GM12878 (cell line): ENCODE data around the gene BCL2L12. TPM values are rescaled to one million over a fixed set of nuclear protein-coding genes. Genes with fewer than 3 reads are reported as not detected.

Source experiments
- ATAC-seq: fragments of 200-7000 bp; cut with Tn5 transposase; 3 replicates; pipeline ENCODE4 v1.9.1; 2020; ENCODE audit warnings: mild to moderate bottlenecking, moderate library complexity
- BruUV-seq: library from RNA; stranded (reverse); fragments of 400-500 nt; replicated peaks from 2 replicates; lab custom pipeline; 2021; lab: Mats Ljungman, UMichigan
- CTCF ChIA-PET: fragments of 300-600 bp; sonication (Branson Sonifier 250); formaldehyde crosslinking; extraction: SDS; loops from one replicate; lab custom pipeline; 2021; ENCODE audit warnings: inconsistent platforms; lab: Yijun Ruan, JAX
- POLR2A ChIA-PET: fragments of 350-600 bp; formaldehyde crosslinking; extraction: SDS; loops from one replicate; lab custom pipeline; 2021; ENCODE audit warnings: inconsistent platforms; lab: Charles Lee
- RAD21 ChIA-PET: fragments of 300-600 bp; sonication (Branson Sonifier 250); formaldehyde crosslinking; loops from one replicate; lab custom pipeline; 2023; ENCODE audit warnings: antibody characterized with exemption; ENCODE audit not compliant: unreplicated experiment; lab: Charles Lee
- SMC1A ChIA-PET: fragments of 300-600 bp; sonication (Branson Sonifier 250); formaldehyde crosslinking; loops from one replicate; lab custom pipeline; 2023; ENCODE audit not compliant: unreplicated experiment, uncharacterized antibody; lab: Charles Lee
- DNase-seq: peaks from one replicate; pipeline ENCODE4 v3.0.0-alpha.2; 2011; ENCODE audit warnings: low read depth, low spot score
- FAIRE-seq: peaks from 3 replicates; lab custom pipeline; 2011; peaks lifted over from hg19 to GRCh38; lab: Jason Lieb, UNC
- H2AFZ ChIP-seq: 2 replicates; pipeline ENCODE4 v1.6.0; 2011; ENCODE audit warnings: low read depth, low read length, control low read depth; ENCODE audit not compliant: control insufficient read depth
- H3K27ac ChIP-seq: 2 replicates; pipeline ENCODE4 v1.5.1; 2011; ENCODE audit warnings: control low read depth; ENCODE audit not compliant: control insufficient read depth, insufficient read depth
- H3K27me3 ChIP-seq, 2 experiments: replicated peaks in 1 of 2; 2 replicates each; pipeline versions ENCODE4 v1.6.0 to v1.6.1; 2011; ENCODE audit warnings: low read length in 1 of 2; ENCODE audit not compliant: control insufficient read depth in 2 of 2, insufficient read depth in 2 of 2
- H3K36me3 ChIP-seq, 2 experiments: 2 replicates each; pipeline ENCODE4 v1.5.1; 2011; ENCODE audit warnings: low read length in 1 of 2; ENCODE audit not compliant: control insufficient read depth in 2 of 2, insufficient read depth in 2 of 2
- H3K4me1 ChIP-seq: 2 replicates; pipeline ENCODE4 v1.6.1; 2011; ENCODE audit warnings: mild to moderate bottlenecking, low read length, moderate library complexity, mixed read lengths; ENCODE audit not compliant: control insufficient read depth, insufficient read depth
- H3K4me2 ChIP-seq: 2 replicates; pipeline ENCODE4 v1.6.0; 2011; ENCODE audit warnings: control low read depth; ENCODE audit not compliant: control insufficient read depth, insufficient read depth
- H3K4me3 ChIP-seq: fragments of 200-600 bp; sonication (generic); 2 replicates; pipeline ENCODE4 v1.5.1; 2016
- H3K79me2 ChIP-seq: 2 replicates; pipeline ENCODE4 v1.6.0; 2011; ENCODE audit warnings: low read length; ENCODE audit not compliant: control insufficient read depth, insufficient read depth
- H3K9ac ChIP-seq: 2 replicates; pipeline ENCODE4 v1.8.0; 2011; ENCODE audit warnings: low read length, control low read depth, mixed read lengths; ENCODE audit not compliant: control insufficient read depth, insufficient read depth
- H3K9me3 ChIP-seq: replicated peaks from 3 replicates; pipeline ENCODE4 v1.5.1; 2011; ENCODE audit warnings: mild to moderate bottlenecking, low read length; ENCODE audit not compliant: control insufficient read depth, insufficient read depth
- H4K20me1 ChIP-seq: 2 replicates; pipeline ENCODE4 v1.6.0; 2011; ENCODE audit not compliant: control insufficient read depth, insufficient read depth
- BCL11A ChIP-seq: IDR thresholded peaks from 2 replicates; pipeline ENCODE4 v1.6.1; 2011; ENCODE audit warnings: low read depth, low read length
- IRF4 ChIP-seq: IDR thresholded peaks from 2 replicates; pipeline ENCODE4 v1.6.1; 2011; ENCODE audit warnings: low read depth, low read length
- JUND ChIP-seq: IDR thresholded peaks from 2 replicates; pipeline ENCODE4 v1.6.1; 2012; ENCODE audit warnings: low read depth, mild to moderate bottlenecking, low read length, improper control_type of control experiment, moderate library complexity
- MTA3 ChIP-seq: IDR thresholded peaks from 2 replicates; pipeline ENCODE4 v1.6.1; 2012; ENCODE audit warnings: low read length, inconsistent platforms, borderline replicate concordance
- NFIC ChIP-seq: IDR thresholded peaks from 2 replicates; pipeline ENCODE4 v1.6.1; 2012; ENCODE audit warnings: low read depth, mild to moderate bottlenecking, inconsistent platforms, low read length, moderate library complexity
- RELA ChIP-seq: fragments of 450-650 bp; IDR thresholded peaks from 2 replicates; pipeline ENCODE4 v1.8.0; 2014; ENCODE audit warnings: borderline replicate concordance; ENCODE audit not compliant: partially characterized antibody
- SIN3A ChIP-seq: IDR thresholded peaks from 2 replicates; pipeline ENCODE4 v1.6.1; 2012; ENCODE audit warnings: low read depth, low read length, improper control_type of control experiment
- SMARCA5 ChIP-seq: fragments of 450-650 bp; IDR thresholded peaks from 2 replicates; pipeline ENCODE4 v1.6.1; 2017; ENCODE audit warnings: mild to moderate bottlenecking
- SMC3 ChIP-seq: IDR thresholded peaks from 2 replicates; pipeline ENCODE4 v1.6.1; 2011; ENCODE audit warnings: low read length, improper control_type of control experiment, borderline replicate concordance
- TCF12 ChIP-seq: IDR thresholded peaks from 2 replicates; pipeline ENCODE4 v1.6.1; 2011; ENCODE audit warnings: low read depth, mild to moderate bottlenecking, low read length
- ZSCAN29 ChIP-seq: fragments of 450-650 bp; IDR thresholded peaks from 2 replicates; pipeline ENCODE4 v1.6.1; 2017; ENCODE audit warnings: mild to moderate bottlenecking, moderate library complexity
- WGBS: methylation state at CpG from one replicate; pipeline ENCODE4 v1.1.6; 2016; ENCODE audit warnings: low lambda C conversion rate; ENCODE audit not compliant: insufficient replicate concordance, insufficient coverage; ENCODE audit errors: missing lambda C conversion rate; 5-methylcytosine and 5-hydroxymethylcytosine counted together
- in situ Hi-C: fragments of 300-500 bp; cut with MboI; formaldehyde crosslinking; loops from 9 replicates; pipeline ENCODE4 v1.14.3; 2018; ENCODE audit warnings: mixed read lengths
- intact Hi-C: fragments of 100-400 bp; cut with micrococcal nuclease; formaldehyde crosslinking; loops from one replicate; pipeline ENCODE4 v1.14.2; 2022; ENCODE audit not compliant: unreplicated experiment
- polyA plus RNA-seq, 11 experiments: library from polyadenylated mRNA; depleted of rRNA in 4 of 11; unstranded in 6 of 11; stranded (reverse) in 5 of 11; fragments of >200 nt; fragmentation: Nextera tagmentation in 4 of 11; fragmentation: Illumina TruSeq in 1 of 11; extraction: Ambion mirVana in 4 of 11; extraction: Trizol in 1 of 11; gene quantifications; 1 replicate in 1 of 11; 2 replicates in 10 of 11; pipeline versions ENCODE4 v1.2.1 to v1.2.3, GENCODE V29; 2011 to 2016; ENCODE audit warnings: inconsistent platforms in 2 of 11, missing spikeins in 2 of 11, low read depth in 1 of 11
- total RNA-seq, 4 experiments: library from RNA; depleted of rRNA in 3 of 4; stranded (reverse); fragments of >200 nt in 3 of 4; fragmentation: Illumina TruSeq in 1 of 4; extraction: Trizol in 1 of 4; gene quantifications; 2 replicates each; pipeline versions ENCODE4 v1.2.1 to v1.2.3, GENCODE V29; 2013 to 2021
- TF ChIP-seq, protein P1 (sequence below): IDR thresholded peaks from 2 replicates; pipeline ENCODE4 v1.6.1; 2011; ENCODE audit warnings: low read depth, low read length, improper control_type of control experiment, borderline replicate concordance
- TF ChIP-seq, protein P2 (sequence below): IDR thresholded peaks from 2 replicates; pipeline ENCODE4 v1.6.1; 2012; ENCODE audit warnings: improper control_type of control experiment, low read depth, low read length; ENCODE audit not compliant: insufficient replicate concordance
- TF ChIP-seq, protein P3 (sequence below): fragments of 150-350 bp; IDR thresholded peaks from 2 replicates; pipeline ENCODE4 v1.6.1; 2016; ENCODE audit warnings: low read depth, low read length

The BCL2L12 gene
- total and polyA plus RNA-seq, 10 of the 15 experiments (the other 5 are each of a cell fraction or from before 2014, with no cell fraction given), result 1.8 to 143 (median 50.4) TPM

DNA sequence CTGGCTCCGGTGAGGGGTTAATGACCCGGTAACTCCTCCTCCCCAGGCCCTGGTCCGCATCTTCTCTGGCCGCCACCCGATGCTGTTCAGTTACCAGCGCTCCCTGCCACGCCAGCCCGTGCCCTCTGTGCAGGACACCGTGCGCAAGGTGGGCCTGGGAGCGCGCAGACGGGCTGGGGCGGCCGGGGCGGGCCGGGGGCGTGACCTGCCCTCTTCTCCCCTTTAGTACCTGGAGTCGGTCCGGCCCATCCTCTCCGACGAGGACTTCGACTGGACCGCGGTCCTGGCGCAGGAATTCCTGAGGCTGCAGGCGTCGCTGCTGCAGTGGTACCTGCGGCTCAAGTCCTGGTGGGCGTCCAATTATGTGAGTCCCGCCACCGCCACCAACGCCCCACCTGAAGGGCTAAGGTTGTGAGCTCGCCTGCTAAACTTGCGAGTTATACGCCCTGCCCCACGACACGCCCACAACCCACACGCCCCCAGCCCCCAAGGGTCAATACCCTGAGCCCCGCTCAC, 35.6 kb downstream of the BCL2L12 start:
- Histone ChIP-seq H3K4me2 (no peak overlapping the region), H3K27ac (no peak overlapping the region), H3K36me3 (no peaks in the 10 kb centered on the region), H3K4me1 (no peaks in the 10 kb centered on the region), H3K4me3 (no peak overlapping the region), H4K20me1 (no peaks in the 10 kb centered on the region), H3K27me3 (no peaks in the 10 kb centered on the region), H3K79me2 (no peaks in the 10 kb centered on the region), H3K9me3 (no peaks in the 10 kb centered on the region), H3K9ac (no peak overlapping the region), H2AFZ (no peak overlapping the region)
- CTCF ChIA-PET, result no interaction called here
- ATAC-seq (no peak), FAIRE-seq (no peak), DNase-seq (no peak)
- BruUV-seq, result no TSS peak
- POLR2A ChIA-PET, result no interaction called here
- 55% methylated on average over 38 of the region's 40 CpGs for WGBS
- intact Hi-C loops, result no loop called here
- SMC1A ChIA-PET, result no interaction called here
- in situ Hi-C loops, result no loop called here
- RAD21 ChIA-PET, result no interaction called here
- TF ChIP-seq RELA, result no peak
- TF ChIP-seq, protein P1, sequence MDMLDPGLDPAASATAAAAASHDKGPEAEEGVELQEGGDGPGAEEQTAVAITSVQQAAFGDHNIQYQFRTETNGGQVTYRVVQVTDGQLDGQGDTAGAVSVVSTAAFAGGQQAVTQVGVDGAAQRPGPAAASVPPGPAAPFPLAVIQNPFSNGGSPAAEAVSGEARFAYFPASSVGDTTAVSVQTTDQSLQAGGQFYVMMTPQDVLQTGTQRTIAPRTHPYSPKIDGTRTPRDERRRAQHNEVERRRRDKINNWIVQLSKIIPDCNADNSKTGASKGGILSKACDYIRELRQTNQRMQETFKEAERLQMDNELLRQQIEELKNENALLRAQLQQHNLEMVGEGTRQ, result no peak
- TF ChIP-seq NFIC, result no peak
- no peak for TF ChIP-seq MTA3
- TF ChIP-seq SMC3, result no peak
- no peak for TF ChIP-seq SMARCA5
- TF ChIP-seq, protein P2, sequence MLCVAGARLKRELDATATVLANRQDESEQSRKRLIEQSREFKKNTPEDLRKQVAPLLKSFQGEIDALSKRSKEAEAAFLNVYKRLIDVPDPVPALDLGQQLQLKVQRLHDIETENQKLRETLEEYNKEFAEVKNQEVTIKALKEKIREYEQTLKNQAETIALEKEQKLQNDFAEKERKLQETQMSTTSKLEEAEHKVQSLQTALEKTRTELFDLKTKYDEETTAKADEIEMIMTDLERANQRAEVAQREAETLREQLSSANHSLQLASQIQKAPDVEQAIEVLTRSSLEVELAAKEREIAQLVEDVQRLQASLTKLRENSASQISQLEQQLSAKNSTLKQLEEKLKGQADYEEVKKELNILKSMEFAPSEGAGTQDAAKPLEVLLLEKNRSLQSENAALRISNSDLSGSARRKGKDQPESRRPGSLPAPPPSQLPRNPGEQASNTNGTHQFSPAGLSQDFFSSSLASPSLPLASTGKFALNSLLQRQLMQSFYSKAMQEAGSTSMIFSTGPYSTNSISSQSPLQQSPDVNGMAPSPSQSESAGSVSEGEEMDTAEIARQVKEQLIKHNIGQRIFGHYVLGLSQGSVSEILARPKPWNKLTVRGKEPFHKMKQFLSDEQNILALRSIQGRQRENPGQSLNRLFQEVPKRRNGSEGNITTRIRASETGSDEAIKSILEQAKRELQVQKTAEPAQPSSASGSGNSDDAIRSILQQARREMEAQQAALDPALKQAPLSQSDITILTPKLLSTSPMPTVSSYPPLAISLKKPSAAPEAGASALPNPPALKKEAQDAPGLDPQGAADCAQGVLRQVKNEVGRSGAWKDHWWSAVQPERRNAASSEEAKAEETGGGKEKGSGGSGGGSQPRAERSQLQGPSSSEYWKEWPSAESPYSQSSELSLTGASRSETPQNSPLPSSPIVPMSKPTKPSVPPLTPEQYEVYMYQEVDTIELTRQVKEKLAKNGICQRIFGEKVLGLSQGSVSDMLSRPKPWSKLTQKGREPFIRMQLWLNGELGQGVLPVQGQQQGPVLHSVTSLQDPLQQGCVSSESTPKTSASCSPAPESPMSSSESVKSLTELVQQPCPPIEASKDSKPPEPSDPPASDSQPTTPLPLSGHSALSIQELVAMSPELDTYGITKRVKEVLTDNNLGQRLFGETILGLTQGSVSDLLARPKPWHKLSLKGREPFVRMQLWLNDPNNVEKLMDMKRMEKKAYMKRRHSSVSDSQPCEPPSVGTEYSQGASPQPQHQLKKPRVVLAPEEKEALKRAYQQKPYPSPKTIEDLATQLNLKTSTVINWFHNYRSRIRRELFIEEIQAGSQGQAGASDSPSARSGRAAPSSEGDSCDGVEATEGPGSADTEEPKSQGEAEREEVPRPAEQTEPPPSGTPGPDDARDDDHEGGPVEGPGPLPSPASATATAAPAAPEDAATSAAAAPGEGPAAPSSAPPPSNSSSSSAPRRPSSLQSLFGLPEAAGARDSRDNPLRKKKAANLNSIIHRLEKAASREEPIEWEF, result no peak
- no peak for TF ChIP-seq TCF12
- TF ChIP-seq, protein P3, sequence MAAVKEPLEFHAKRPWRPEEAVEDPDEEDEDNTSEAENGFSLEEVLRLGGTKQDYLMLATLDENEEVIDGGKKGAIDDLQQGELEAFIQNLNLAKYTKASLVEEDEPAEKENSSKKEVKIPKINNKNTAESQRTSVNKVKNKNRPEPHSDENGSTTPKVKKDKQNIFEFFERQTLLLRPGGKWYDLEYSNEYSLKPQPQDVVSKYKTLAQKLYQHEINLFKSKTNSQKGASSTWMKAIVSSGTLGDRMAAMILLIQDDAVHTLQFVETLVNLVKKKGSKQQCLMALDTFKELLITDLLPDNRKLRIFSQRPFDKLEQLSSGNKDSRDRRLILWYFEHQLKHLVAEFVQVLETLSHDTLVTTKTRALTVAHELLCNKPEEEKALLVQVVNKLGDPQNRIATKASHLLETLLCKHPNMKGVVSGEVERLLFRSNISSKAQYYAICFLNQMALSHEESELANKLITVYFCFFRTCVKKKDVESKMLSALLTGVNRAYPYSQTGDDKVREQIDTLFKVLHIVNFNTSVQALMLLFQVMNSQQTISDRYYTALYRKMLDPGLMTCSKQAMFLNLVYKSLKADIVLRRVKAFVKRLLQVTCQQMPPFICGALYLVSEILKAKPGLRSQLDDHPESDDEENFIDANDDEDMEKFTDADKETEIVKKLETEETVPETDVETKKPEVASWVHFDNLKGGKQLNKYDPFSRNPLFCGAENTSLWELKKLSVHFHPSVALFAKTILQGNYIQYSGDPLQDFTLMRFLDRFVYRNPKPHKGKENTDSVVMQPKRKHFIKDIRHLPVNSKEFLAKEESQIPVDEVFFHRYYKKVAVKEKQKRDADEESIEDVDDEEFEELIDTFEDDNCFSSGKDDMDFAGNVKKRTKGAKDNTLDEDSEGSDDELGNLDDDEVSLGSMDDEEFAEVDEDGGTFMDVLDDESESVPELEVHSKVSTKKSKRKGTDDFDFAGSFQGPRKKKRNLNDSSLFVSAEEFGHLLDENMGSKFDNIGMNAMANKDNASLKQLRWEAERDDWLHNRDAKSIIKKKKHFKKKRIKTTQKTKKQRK, result no peak
- no peak for TF ChIP-seq BCL11A
- no peak for TF ChIP-seq JUND
- no peak for TF ChIP-seq ZSCAN29
- TF ChIP-seq SIN3A, result no peak
- TF ChIP-seq IRF4, result no peak
